HG03354 (cell line): ENCODE measurements around the gene ANKRD36.
"Not testable (repeated sequence)": the region's sequence is repeated elsewhere in the genome, so short reads cannot be mapped to it uniquely, and the experiment has no call there.

Experiments used
- ATAC-seq: cut with Tn5 transposase; IDR thresholded peaks from one replicate; pipeline ENCODE4 v1.9.1; 2021; ENCODE audit warnings: mild to moderate bottlenecking; ENCODE audit not compliant: unreplicated experiment, poor library complexity, severe bottlenecking

Gene ANKRD36

DNA sequence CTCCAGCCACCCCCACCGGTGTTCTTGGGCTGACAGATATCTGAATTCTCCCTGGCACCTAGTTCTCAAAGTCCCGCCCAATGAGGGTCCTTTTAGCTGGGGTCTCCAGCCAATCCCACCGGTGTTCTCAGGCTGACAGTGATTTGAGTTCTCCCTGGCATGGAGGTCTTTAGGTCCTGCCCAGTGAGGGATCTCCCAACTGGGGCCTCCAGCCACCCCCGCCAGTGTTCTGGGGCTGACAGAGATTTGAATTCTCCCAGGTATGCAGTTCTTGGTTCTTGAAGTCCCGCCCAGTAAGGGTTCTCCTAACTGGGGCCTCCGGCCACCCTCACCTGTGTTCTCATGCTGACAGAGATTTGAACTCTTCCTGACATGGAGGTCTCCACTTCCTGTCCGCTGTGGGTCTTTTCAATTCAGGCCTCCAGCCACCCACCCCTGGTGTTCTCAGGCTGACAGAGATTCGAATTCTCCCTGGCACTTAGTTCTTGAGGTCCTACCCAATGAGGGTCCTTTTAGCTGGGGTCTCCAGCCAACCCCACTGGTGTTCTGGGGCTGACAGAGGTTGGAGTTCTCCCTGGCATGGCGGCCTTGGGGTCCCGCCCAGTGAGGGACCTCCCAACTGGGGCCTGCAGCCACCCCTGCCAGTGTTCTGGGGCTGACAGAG is 154.6 kb downstream of the ANKRD36 start:
- ATAC-seq = no peak

DNA sequence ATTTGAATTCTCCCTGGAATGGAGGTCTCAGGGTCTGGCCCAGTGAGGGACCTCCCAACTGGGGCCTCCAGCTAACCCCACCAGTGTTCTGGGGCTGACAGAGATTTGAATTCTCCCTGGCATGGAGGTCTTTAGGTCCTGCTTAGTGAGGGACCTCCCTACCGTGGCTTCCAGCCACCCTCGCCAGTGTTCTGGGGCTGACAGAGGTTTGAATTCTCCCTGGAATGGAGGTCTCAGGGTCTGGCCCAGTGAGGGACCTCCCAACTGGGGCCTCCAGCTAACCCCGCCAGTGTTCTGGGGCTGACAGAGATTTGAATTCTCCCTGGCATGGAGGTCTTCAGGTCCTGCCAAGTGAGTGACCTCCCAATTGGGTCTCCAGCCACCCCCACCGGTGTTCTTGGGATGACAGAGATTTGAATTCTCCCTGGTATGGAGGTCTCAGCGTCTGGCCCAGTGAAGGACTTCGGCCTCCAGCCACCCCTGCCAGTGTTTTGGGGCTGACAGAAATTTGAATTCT is 155.2 kb downstream of the ANKRD36 start:
- not testable (repeated sequence) for ATAC-seq

DNA sequence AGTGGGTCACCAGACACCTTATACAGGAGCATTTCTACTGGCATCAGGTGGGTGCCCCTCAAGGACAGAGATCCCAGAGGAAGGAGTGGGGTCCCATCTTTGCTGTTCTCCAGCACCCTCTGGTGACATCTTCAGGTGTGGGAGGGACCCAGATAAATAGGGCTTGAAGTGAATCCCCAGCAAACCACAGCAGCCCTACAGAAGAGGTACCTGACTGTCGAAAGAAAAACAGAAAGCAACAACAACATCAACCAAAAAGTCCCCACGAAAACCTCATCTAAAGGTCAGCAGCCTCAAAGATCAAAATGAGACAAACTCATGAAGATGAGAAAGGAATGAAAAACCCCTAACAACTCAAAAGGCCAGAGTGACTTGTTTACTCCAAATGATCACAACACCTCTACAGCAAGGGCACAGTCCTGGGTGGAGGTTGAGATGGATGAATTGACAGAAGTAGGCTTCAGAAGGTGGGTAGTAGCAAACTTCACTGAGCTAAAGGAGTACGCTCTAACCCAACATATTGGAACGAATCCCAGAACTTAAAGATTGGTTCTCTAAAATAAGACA is 163.4 kb downstream of the ANKRD36 start:
- not testable (repeated sequence) for ATAC-seq

GRCh38 chr2:97285187-97285586 is 172.2 kb downstream of the ANKRD36 start:
- not testable (repeated sequence) for ATAC-seq

GRCh38 chr2:97293687-97294086 is 180.7 kb downstream of the ANKRD36 start:
- ATAC-seq = not testable (repeated sequence)
